HFFc6 (cell line): ENCODE results near the gene CELF3. TPM values are rescaled to one million over a fixed set of nuclear protein-coding genes. Genes with fewer than 3 reads are reported as not detected.

Source experiments
- DNase-seq: peaks from one replicate; pipeline ENCODE4 v3.0.0-alpha.2; 2018
- H3K27ac Mint-ChIP-seq: 2 replicates; pipeline ENCODE4 v1.8.0; 2020; ENCODE audit warnings: mild to moderate bottlenecking, mixed read lengths
- H3K27me3 Mint-ChIP-seq: 2 replicates; pipeline ENCODE4 v1.8.0; 2021; ENCODE audit warnings: mild to moderate bottlenecking, moderate library complexity, mixed read lengths; ENCODE audit not compliant: insufficient read depth
- H3K36me3 Mint-ChIP-seq: 2 replicates; pipeline ENCODE4 v1.8.0; 2021; ENCODE audit warnings: low read depth, mixed read lengths
- H3K4me1 Mint-ChIP-seq: 2 replicates; pipeline ENCODE4 v1.8.0; 2020; ENCODE audit warnings: low read depth, mixed read lengths
- H3K4me3 Mint-ChIP-seq: 2 replicates; pipeline ENCODE4 v1.8.0; 2020; ENCODE audit warnings: mild to moderate bottlenecking, moderate library complexity, mixed read lengths
- H3K9me3 Mint-ChIP-seq: 2 replicates; pipeline ENCODE4 v1.8.0; 2020; ENCODE audit warnings: mild to moderate bottlenecking, mixed read lengths
- CTCF ChIP-seq: fragments of 200-600 bp; sonication (generic); IDR thresholded peaks from 2 replicates; pipeline ENCODE4 v1.5.0; 2021; ENCODE audit warnings: antibody characterized with exemption, mild to moderate bottlenecking
- total RNA-seq, 6 experiments: library from RNA; stranded (reverse); fragmentation: NEBNext Ultra II Directional; extraction: Animal tissue kit (Norgen Biotek cat#: 25700); gene quantifications; 2 replicates in 1 of 6; 3 replicates in 5 of 6; pipeline ENCODE4 v1.2.3, GENCODE V29; 2021

Gene CELF3
- total RNA-seq, 6 experiments from 2014 or later = not detected

- Mint-ChIP-seq H3K27me3 (peaks cover 24% of the 10 kb centered on the region), H3K4me1 (no peaks in the 10 kb centered on the region), H3K4me3 (no peak overlapping the region), H3K9me3 (no peaks in the 10 kb centered on the region), H3K27ac (no peak overlapping the region), H3K36me3 (no peaks in the 10 kb centered on the region)
- no peak for TF ChIP-seq CTCF
- DNase-seq = no peak
Measured at GRCh38 chr1:151708891-151709290, 7.7 kb downstream of the CELF3 start.

GRCh38 chr1:151707541-151708065 is 9.0 kb downstream of the CELF3 start:
- H3K27ac Mint-ChIP-seq = no peak overlapping the region
- no peaks in the 10 kb centered on the region for H3K9me3 Mint-ChIP-seq
- no peaks in the 10 kb centered on the region for H3K36me3 Mint-ChIP-seq
- TF ChIP-seq CTCF = no peak
- H3K4me3 Mint-ChIP-seq = no peak overlapping the region
- H3K4me1 Mint-ChIP-seq = no peaks in the 10 kb centered on the region
- peaks cover 19% of the 10 kb centered on the region for H3K27me3 Mint-ChIP-seq
- DNase-seq = no peak

- DNase-seq = no peak
- H3K4me3 Mint-ChIP-seq = no peak overlapping the region
- TF ChIP-seq CTCF = no peak
- H3K9me3 Mint-ChIP-seq = no peaks in the 10 kb centered on the region
- peaks cover 13% of the 10 kb centered on the region for H3K27me3 Mint-ChIP-seq
- no peaks in the 10 kb centered on the region for H3K4me1 Mint-ChIP-seq
- H3K27ac Mint-ChIP-seq = no peak overlapping the region
- H3K36me3 Mint-ChIP-seq = no peaks in the 10 kb centered on the region
Measured at GRCh38 chr1:151706464-151707415, 9.9 kb downstream of the CELF3 start.

GRCh38 chr1:151705753-151706463 is 10.7 kb downstream of the CELF3 start:
- no peak for DNase-seq
- Mint-ChIP-seq H3K27me3 (peaks cover 13% of the 10 kb centered on the region), H3K4me3 (no peak overlapping the region), H3K9me3 (no peaks in the 10 kb centered on the region), H3K27ac (no peak overlapping the region), H3K4me1 (no peaks in the 10 kb centered on the region), H3K36me3 (no peaks in the 10 kb centered on the region)
- TF ChIP-seq CTCF = no peak

GRCh38 chr1:151705146-151705545 is 11.5 kb downstream of the CELF3 start:
- no peak for DNase-seq
- Mint-ChIP-seq H3K27ac (no peak overlapping the region), H3K27me3 (peaks cover 13% of the 10 kb centered on the region), H3K4me3 (no peak overlapping the region), H3K4me1 (no peaks in the 10 kb centered on the region), H3K9me3 (no peaks in the 10 kb centered on the region), H3K36me3 (peaks cover 4% of the 10 kb centered on the region; the same call in 1 of the 2 replicates)
- no peak for TF ChIP-seq CTCF
